Breast epithelium (tissue), 4 donors: ENCODE data around the gene NODAL. TPM values are rescaled to one million over a fixed set of nuclear protein-coding genes. Genes with fewer than 3 reads are reported as not detected.

Experiments
- DNase-seq, 2 donors: peaks; one replicate each; pipeline ENCODE4 v3.0.0-alpha.2; 2019; ENCODE audit warnings: low spot score in 2 of 2
- H3K27ac ChIP-seq, 2 donors: fragments of 200-600 bp; sonication (generic) in 1 of 2; one replicate each; pipeline ENCODE4 v1.5.1; 2016 to 2019; ENCODE audit warnings: mild to moderate bottlenecking in 1 of 2
- H3K27me3 ChIP-seq, 2 donors: fragments of 200-600 bp; sonication (generic) in 1 of 2; one replicate each; pipeline versions ENCODE4 v1.5.1 to v1.6.0; 2017 to 2019; ENCODE audit warnings: control low read depth in 1 of 2, mild to moderate bottlenecking in 1 of 2
- H3K36me3 ChIP-seq: fragments of 200-600 bp; one replicate; pipeline ENCODE4 v1.5.1; 2019
- H3K4me1 ChIP-seq, 2 donors: fragments of 200-600 bp; sonication (generic); one replicate each; pipeline ENCODE4 v1.5.1; 2016 to 2019; ENCODE audit warnings: control low read depth in 1 of 2
- H3K4me3 ChIP-seq, 3 donors: fragments of 200-600 bp; sonication (generic); 1 replicate in 2 of 3; 2 replicates in 1 of 3; pipeline ENCODE4 v1.5.1; 2016 to 2019; ENCODE audit warnings: mild to moderate bottlenecking in 3 of 3, moderate library complexity in 2 of 3
- H3K9me3 ChIP-seq, 2 donors: fragments of 200-600 bp; sonication (generic) in 1 of 2; one replicate each; pipeline ENCODE4 v1.5.1; 2016 to 2019; ENCODE audit warnings: control low read depth in 1 of 2
- CTCF ChIP-seq, 3 donors: fragments of 450-650 bp; IDR thresholded peaks; one replicate each; pipeline ENCODE4 v1.5.1; 2016 to 2017; ENCODE audit warnings: antibody characterized with exemption in 3 of 3, mild to moderate bottlenecking in 3 of 3, moderate library complexity in 3 of 3
- POLR2A ChIP-seq: fragments of 450-650 bp; IDR thresholded peaks from one replicate; pipeline ENCODE4 v1.6.1; 2016; ENCODE audit warnings: antibody characterized with exemption, mild to moderate bottlenecking, moderate library complexity
- POLR2AphosphoS5 ChIP-seq, 3 donors: sonication (generic); formaldehyde crosslinking; IDR thresholded peaks; one replicate each; pipeline ENCODE4 v1.6.1; 2017; ENCODE audit warnings: antibody characterized with exemption in 3 of 3
- intact Hi-C: fragments of 100-400 bp; cut with DNase I; formaldehyde crosslinking; loops from one replicate; pipeline ENCODE4 v1.15.1; 2023; ENCODE audit warnings: low total_unique reads
- total RNA-seq, 3 donors: library from RNA; depleted of rRNA; stranded (reverse); fragments of >200 nt; gene quantifications; one replicate each; pipeline ENCODE4 v1.1.0, GENCODE V29; 2016

Gene NODAL
- total RNA-seq, 3 donors from 2014 or later: not detected

- H3K27ac ChIP-seq: peak overlapping the region; percentile 97 to 99
- DNase-seq: no peak
- intact Hi-C loops: no loop called here
- H3K4me1 ChIP-seq: peaks cover 6 to 15% of the 10 kb centered on the region in 2 donors
- no peaks in the 10 kb centered on the region for H3K27me3 ChIP-seq
- H3K4me3 ChIP-seq: peak overlapping the region; percentile 89 to 99 (median 96)
- TF ChIP-seq POLR2A (no peak), CTCF (IDR thresholded peaks at IDR 0.05) (no peak), POLR2AphosphoS5 (IDR thresholded peaks at IDR 0.05) (no peak)
- H3K9me3 ChIP-seq: no peaks in the 10 kb centered on the region
- no peaks in the 10 kb centered on the region for H3K36me3 ChIP-seq
Observed at GRCh38 chr10:70403483-70404035, 37.9 kb downstream of the NODAL start.

- H3K27ac ChIP-seq: no peak overlapping the region
- no peak for DNase-seq
- intact Hi-C loops: no loop called here
- H3K27me3 ChIP-seq: no peaks in the 10 kb centered on the region
- no peaks in the 10 kb centered on the region for H3K4me1 ChIP-seq
- TF ChIP-seq POLR2AphosphoS5 (IDR thresholded peaks at IDR 0.05): no peak
- TF ChIP-seq POLR2A: no peak
- TF ChIP-seq CTCF (IDR thresholded peaks at IDR 0.05): no peak
- H3K4me3 ChIP-seq: no peak overlapping the region
- no peaks in the 10 kb centered on the region for H3K36me3 ChIP-seq
- H3K9me3 ChIP-seq: no peaks in the 10 kb centered on the region
Observed at GRCh38 chr10:70399177-70399576, 42.3 kb downstream of the NODAL start.

- TF ChIP-seq CTCF (IDR thresholded peaks at IDR 0.05): no peak
- no peak for TF ChIP-seq POLR2AphosphoS5 (IDR thresholded peaks at IDR 0.05)
- TF ChIP-seq POLR2A: no peak
- no peaks in the 10 kb centered on the region for H3K36me3 ChIP-seq
- no peak for DNase-seq
- no peaks in the 10 kb centered on the region for H3K9me3 ChIP-seq
- intact Hi-C loops: no loop called here
- H3K4me1 ChIP-seq: no peaks in the 10 kb centered on the region
- no peak overlapping the region for H3K27ac ChIP-seq
- no peak overlapping the region for H3K4me3 ChIP-seq
- no peaks in the 10 kb centered on the region for H3K27me3 ChIP-seq
Observed at GRCh38 chr10:70396140-70396539, 45.3 kb downstream of the NODAL start.

- no peak overlapping the region for H3K27ac ChIP-seq
- no peak overlapping the region for H3K4me3 ChIP-seq
- H3K27me3 ChIP-seq: no peaks in the 10 kb centered on the region
- no peaks in the 10 kb centered on the region for H3K9me3 ChIP-seq
- DNase-seq: no peak
- H3K4me1 ChIP-seq: no peaks in the 10 kb centered on the region
- no peaks in the 10 kb centered on the region for H3K36me3 ChIP-seq
- TF ChIP-seq POLR2AphosphoS5 (IDR thresholded peaks at IDR 0.05) (no peak), POLR2A (no peak), CTCF (IDR thresholded peaks at IDR 0.05) (no peak)
- intact Hi-C loops: no loop called here
Observed at GRCh38 chr10:70391654-70392053, 49.8 kb downstream of the NODAL start.

Other genes with a start within 250 kb of the NODAL start
- 100 to 1,000 TPM in 2 of 3 donors, 10 to 100 TPM in 1; 86.9 to 174 (median 164) TPM for gene PPA1, start 208.3 kb downstream of the NODAL start, total RNA-seq
- under 1 TPM in 1 of 3 donors, not detected in 2; 0.44 TPM for gene NPFFR1, start 157.7 kb downstream of the NODAL start, total RNA-seq
- gene LRRC20, start 59.1 kb downstream of the NODAL start, total RNA-seq: 1 to 10 TPM; 3.9 to 5.3 (median 4.4) TPM
- 100 to 1,000 TPM in 1 of 3 donors, 10 to 100 TPM in 2; 76.0 to 192 (median 80.5) TPM for gene EIF4EBP2, start 37.5 kb downstream of the NODAL start, total RNA-seq
- 1 to 10 TPM; 1.9 to 7.5 (median 5.9) TPM for gene PALD1, start 37.1 kb upstream of the NODAL start, total RNA-seq
- gene PRF1, start 161.1 kb upstream of the NODAL start, total RNA-seq: 1 to 10 TPM; 2.2 to 4.3 (median 2.2) TPM
- gene ADAMTS14, start 230.8 kb upstream of the NODAL start, total RNA-seq: under 1 TPM; under 0.01 to 0.15 (median under 0.01) TPM